IMR-90 (cell line): ENCODE results near the gene LRRTM4. TPM values are rescaled to one million over a fixed set of nuclear protein-coding genes. Genes with fewer than 3 reads are reported as not detected.

Experiments used
- ATAC-seq: fragments of 200-7000 bp; cut with Tn5 transposase; 2 replicates; pipeline ENCODE4 v1.9.1; 2020; ENCODE audit warnings: low read depth, mild to moderate bottlenecking, moderate library complexity
- BruUV-seq: library from RNA; stranded (reverse); fragments of 400-500 nt; replicated peaks from 2 replicates; lab custom pipeline; 2021; lab: Mats Ljungman, UMichigan
- CTCF ChIA-PET: fragments of 300-600 bp; formaldehyde crosslinking; extraction: SDS; loops from one replicate; lab custom pipeline; 2021; ENCODE audit warnings: antibody characterized with exemption; lab: Yijun Ruan, JAX
- POLR2A ChIA-PET: fragments of 300-600 bp; sonication (Branson Sonifier 250); formaldehyde crosslinking; loops from one replicate; lab custom pipeline; 2022; ENCODE audit warnings: antibody characterized with exemption; ENCODE audit not compliant: unreplicated experiment; lab: Charles Lee
- DNase-seq: peaks from one replicate; pipeline ENCODE4 v3.0.0; 2013
- H2AFZ ChIP-seq: replicated peaks from 2 replicates; pipeline ENCODE3; 2013; ENCODE audit warnings: low read length, mild to moderate bottlenecking; ENCODE audit not compliant: poor library complexity
- H2AK5ac ChIP-seq: 2 replicates; pipeline ENCODE4 v1.6.1; 2013; ENCODE audit warnings: low read depth, low read length, inconsistent platforms
- H2AK9ac ChIP-seq: replicated peaks from 2 replicates; pipeline ENCODE3; 2013; ENCODE audit warnings: mild to moderate bottlenecking, low read depth, low read length, moderate library complexity; ENCODE audit not compliant: poor library complexity
- H2BK120ac ChIP-seq: 2 replicates; pipeline ENCODE4 v1.6.1; 2013; ENCODE audit warnings: low read depth, low read length, inconsistent platforms
- H2BK15ac ChIP-seq: 3 replicates; pipeline ENCODE4 v1.6.1; 2013; ENCODE audit warnings: low read depth, low read length, inconsistent platforms
- H2BK20ac ChIP-seq: 2 replicates; pipeline ENCODE4 v1.6.1; 2013; ENCODE audit warnings: low read depth, mild to moderate bottlenecking, inconsistent platforms, low read length, moderate library complexity
- H2BK5ac ChIP-seq: 2 replicates; pipeline ENCODE4 v1.6.1; 2013; ENCODE audit warnings: mild to moderate bottlenecking, low read depth, low read length, inconsistent platforms; ENCODE audit not compliant: poor library complexity, severe bottlenecking
- H3K14ac ChIP-seq: replicated peaks from 2 replicates; pipeline ENCODE4 v1.6.1; 2013; ENCODE audit warnings: low read depth, low read length, inconsistent platforms
- H3K18ac ChIP-seq: 2 replicates; pipeline ENCODE4 v1.6.1; 2013; ENCODE audit warnings: low read depth, low read length, control low read depth
- H3K23ac ChIP-seq: 2 replicates; pipeline ENCODE4 v1.6.1; 2013; ENCODE audit warnings: low read depth, low read length, inconsistent platforms
- H3K27ac ChIP-seq: 2 replicates; pipeline ENCODE4 v1.5.1; 2013; ENCODE audit warnings: mild to moderate bottlenecking, control low read depth, low read length; ENCODE audit not compliant: insufficient read depth
- H3K27me3 ChIP-seq: 2 replicates; pipeline ENCODE4 v1.6.1; 2013; ENCODE audit warnings: low read length; ENCODE audit not compliant: control insufficient read depth, insufficient read depth
- H3K36me3 ChIP-seq: 2 replicates; pipeline ENCODE4 v1.6.1; 2013; ENCODE audit warnings: low read length, mixed read lengths; ENCODE audit not compliant: control insufficient read depth, insufficient read depth
- H3K4ac ChIP-seq: 2 replicates; pipeline ENCODE4 v1.6.1; 2013; ENCODE audit warnings: low read depth, low read length, inconsistent platforms
- H3K4me1 ChIP-seq: 2 replicates; pipeline ENCODE4 v1.6.1; 2013; ENCODE audit warnings: low read length, mixed read lengths; ENCODE audit not compliant: control insufficient read depth, insufficient read depth
- H3K4me2 ChIP-seq: 2 replicates; pipeline ENCODE4 v1.6.1; 2013; ENCODE audit warnings: low read depth, mild to moderate bottlenecking, control low read depth, low read length, moderate library complexity
- H3K4me3 ChIP-seq: 2 replicates; pipeline ENCODE4 v1.5.1; 2013; ENCODE audit warnings: low read depth, mild to moderate bottlenecking, control low read depth, low read length, moderate library complexity; ENCODE audit not compliant: insufficient read depth
- H3K56ac ChIP-seq: 2 replicates; pipeline ENCODE4 v1.6.1; 2013; ENCODE audit warnings: low read length, inconsistent platforms; ENCODE audit not compliant: insufficient read depth; ENCODE audit errors: extremely low read depth
- H3K79me1 ChIP-seq, 2 experiments: 2 replicates each; pipeline ENCODE4 v1.6.1; 2013; ENCODE audit warnings: low read length in 2 of 2, inconsistent platforms in 1 of 2, low read depth in 1 of 2
- H3K9ac ChIP-seq: 2 replicates; pipeline ENCODE4 v1.6.1; 2013; ENCODE audit warnings: low read depth, low read length, control low read depth
- H3K9me1 ChIP-seq: 2 replicates; pipeline ENCODE4 v1.6.1; 2013; ENCODE audit warnings: low read length, inconsistent platforms; ENCODE audit not compliant: insufficient read depth
- H3K9me3 ChIP-seq: 2 replicates; pipeline ENCODE4 v1.6.1; 2013; ENCODE audit warnings: low read length; ENCODE audit not compliant: control insufficient read depth, insufficient read depth
- H4K20me1 ChIP-seq: 2 replicates; pipeline ENCODE4 v1.6.1; 2013; ENCODE audit warnings: low read length, inconsistent platforms; ENCODE audit not compliant: insufficient read depth
- H4K5ac ChIP-seq: 2 replicates; pipeline ENCODE4 v1.6.1; 2013; ENCODE audit warnings: mild to moderate bottlenecking, low read depth, low read length, control low read depth
- H4K8ac ChIP-seq, 2 experiments: 2 replicates each; pipeline ENCODE4 v1.6.1; 2013; ENCODE audit warnings: low read depth in 2 of 2, low read length in 2 of 2, control low read depth in 1 of 2, inconsistent platforms in 1 of 2
- H4K91ac ChIP-seq: 2 replicates; pipeline ENCODE4 v1.6.1; 2013; ENCODE audit warnings: low read depth, low read length, inconsistent platforms; ENCODE audit not compliant: insufficient read depth
- CEBPB ChIP-seq: IDR thresholded peaks from 2 replicates; pipeline ENCODE4 v1.6.1; 2012; ENCODE audit warnings: low read depth, low read length, improper control_type of control experiment
- MAZ ChIP-seq: IDR thresholded peaks from 2 replicates; pipeline ENCODE4 v1.6.1; 2012; ENCODE audit warnings: low read depth, mild to moderate bottlenecking, low read length, improper control_type of control experiment, moderate library complexity, borderline replicate concordance
- NFE2L2 ChIP-seq: fragments of 150-350 bp; IDR thresholded peaks from 2 replicates; pipeline ENCODE4 v1.6.1; 2016; ENCODE audit warnings: low read depth, mild to moderate bottlenecking, low read length
- WGBS, 2 experiments: methylation state at CpG; one replicate each; pipeline versions ENCODE4 v1.1.5 to v1.1.7; 2013; ENCODE audit warnings: missing lambda C conversion rate in 2 of 2; ENCODE audit not compliant: insufficient read length in 1 of 2; ENCODE audit errors: extremely low coverage in 2 of 2; 5-methylcytosine and 5-hydroxymethylcytosine counted together
- dilution Hi-C: fragments of 300-500 bp; cut with HindIII; formaldehyde crosslinking; loops from one replicate; pipeline ENCODE4 v1.14.3; 2018; ENCODE audit warnings: low sequenced_read_pairs; ENCODE audit not compliant: unreplicated experiment
- in situ Hi-C: fragments of 300-500 bp; cut with MboI; formaldehyde crosslinking; loops from 3 replicates; pipeline ENCODE4 v1.14.3; 2019; ENCODE audit warnings: low sequenced_read_pairs, inconsistent platforms, mixed read lengths
- intact Hi-C: fragments of 100-400 bp; cut with micrococcal nuclease; formaldehyde crosslinking; loops from 2 replicates; pipeline ENCODE4 v1.10.0; 2022
- polyA plus RNA-seq, 3 experiments: library from polyadenylated mRNA; depleted of rRNA; stranded (reverse); fragments of >200 nt; gene quantifications; 2 replicates each; pipeline ENCODE4 v1.2.3, GENCODE V29; 2012; ENCODE audit warnings: low replicate concordance in 1 of 3
- total RNA-seq: library from RNA; depleted of rRNA; stranded (reverse); fragments of >200 nt; gene quantifications from 2 replicates; pipeline ENCODE4 v1.2.3, GENCODE V29; 2012

The LRRTM4 gene
- total and polyA plus RNA-seq, 2 of the 4 experiments (the other 2 are of a cell fraction): not detected

DNA sequence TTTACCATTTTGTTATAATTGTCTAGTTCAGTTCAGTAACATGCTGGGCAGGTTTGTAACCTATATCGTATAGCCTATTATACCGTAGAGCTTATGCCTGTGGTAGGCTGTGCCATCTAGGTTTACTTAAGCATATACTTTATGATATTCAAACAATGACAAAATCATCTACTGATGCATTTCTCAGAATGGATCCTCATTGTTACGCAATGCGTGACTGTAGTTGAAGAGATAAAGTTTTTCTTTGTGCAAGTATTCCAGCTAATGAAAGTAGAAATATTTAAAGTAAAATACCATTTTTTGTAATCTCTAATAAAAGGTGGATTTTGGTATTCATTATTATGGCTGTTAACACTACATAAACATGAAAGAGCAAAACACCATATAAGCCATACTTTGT lies 100.2 kb downstream of the LRRTM4 start:
- POLR2A ChIA-PET: no interaction called here
- H3K18ac ChIP-seq: no peak overlapping the region
- in situ Hi-C loops: no loop called here

More for the DNA sequence above, 100.2 kb downstream of the LRRTM4 start:
- Histone ChIP-seq H3K23ac (no peak overlapping the region), H2BK20ac (no peak overlapping the region), H3K9me1 (no peaks in the 10 kb centered on the region), H4K5ac (no peak overlapping the region), H2AK5ac (no peak overlapping the region), H3K4me3 (no peak overlapping the region), H2BK15ac (no peak overlapping the region), H3K4me2 (no peak overlapping the region), H2BK120ac (no peak overlapping the region), H4K91ac (no peak overlapping the region), H3K56ac (no peak overlapping the region), H2BK5ac (no peak overlapping the region), H3K9me3 (no peaks in the 10 kb centered on the region), H3K4me1 (no peaks in the 10 kb centered on the region), H4K20me1 (no peaks in the 10 kb centered on the region), H3K4ac (no peak overlapping the region), H3K9ac (no peak overlapping the region), H3K36me3 (no peaks in the 10 kb centered on the region), H2AFZ (no peak overlapping the region), H3K79me1 (no peaks in the 10 kb centered on the region), H3K27ac (no peak overlapping the region), H4K8ac (no peak overlapping the region), H2AK9ac (no peak overlapping the region), H3K14ac (no peak overlapping the region), H3K27me3 (no peaks in the 10 kb centered on the region)
- TF ChIP-seq MAZ (no peak), CEBPB (peak; percentile 81), NFE2L2 (no peak)
- no TSS peak for BruUV-seq
- ATAC-seq: no peak
- intact Hi-C loops: no loop called here
- CTCF ChIA-PET: no interaction called here
- dilution Hi-C loops: no loop called here
- no peak for DNase-seq
- WGBS, 2 experiments: no CpG with 5 or more reads among the region's 4 CpGs
